Lung (tissue), 12 donors: ENCODE results near the gene POMT2. TPM values are rescaled to one million over a fixed set of nuclear protein-coding genes. Genes with fewer than 3 reads are reported as not detected.
"Not testable (repeated sequence)": the region's sequence is repeated elsewhere in the genome, so short reads cannot be mapped to it uniquely, and the experiment has no call there.

Source experiments
- ATAC-seq: fragments of 200-7000 bp; cut with Tn5 transposase; one replicate; pipeline ENCODE4 v1.9.1; 2020; ENCODE audit warnings: moderate number of reproducible peaks; ENCODE audit not compliant: insufficient read depth, low FRiP score
- DNase-seq, 3 donors: peaks; one replicate each; pipeline ENCODE4 v3.0.0-alpha.2; 2013 to 2017
- H3K27ac ChIP-seq, 2 donors: one replicate each; pipeline ENCODE4 v1.5.1; 2013; ENCODE audit warnings: mild to moderate bottlenecking in 2 of 2, moderate library complexity in 2 of 2, control low read depth in 1 of 2, inconsistent platforms in 1 of 2, low read depth in 1 of 2, low read length in 1 of 2
- H3K27me3 ChIP-seq, 3 donors: one replicate each; pipeline ENCODE4 v1.5.1; 2013; ENCODE audit warnings: low read length in 2 of 3; ENCODE audit not compliant: control insufficient read depth in 3 of 3, insufficient read depth in 3 of 3
- H3K36me3 ChIP-seq, 4 donors: one replicate each; pipeline ENCODE4 v1.5.1; 2013; ENCODE audit warnings: low read length in 4 of 4, mild to moderate bottlenecking in 1 of 4, moderate library complexity in 1 of 4; ENCODE audit not compliant: control insufficient read depth in 4 of 4, insufficient read depth in 4 of 4
- H3K4me1 ChIP-seq, 5 donors: one replicate each; pipeline ENCODE4 v1.5.1; 2013; ENCODE audit warnings: low read length in 5 of 5, mild to moderate bottlenecking in 2 of 5, moderate library complexity in 1 of 5; ENCODE audit not compliant: control insufficient read depth in 5 of 5, insufficient read depth in 5 of 5
- H3K4me3 ChIP-seq: one replicate; pipeline ENCODE4 v1.5.1; 2013; ENCODE audit warnings: mild to moderate bottlenecking, control low read depth, moderate library complexity
- H3K9ac ChIP-seq, 2 donors: one replicate each; pipeline ENCODE4 v1.5.1; 2013; ENCODE audit warnings: low read length in 2 of 2, control low read depth in 1 of 2; ENCODE audit not compliant: insufficient read depth in 1 of 2
- H3K9me3 ChIP-seq, 4 donors: one replicate each; pipeline ENCODE4 v1.5.1; 2013; ENCODE audit warnings: low read length in 3 of 4, mild to moderate bottlenecking in 1 of 4, moderate library complexity in 1 of 4; ENCODE audit not compliant: control insufficient read depth in 4 of 4, insufficient read depth in 3 of 4
- CTCF ChIP-seq: IDR thresholded peaks from 2 replicates; pipeline ENCODE4 v1.5.1; 2012; ENCODE audit warnings: mild to moderate bottlenecking; ENCODE audit errors: control extremely low read depth, extremely low read depth
- WGBS, 2 donors: extraction: QIAGEN DNeasy Blood & Tissue Kit; methylation state at CpG; one replicate each; pipeline ENCODE4 v1.1.7; 2013; 5-methylcytosine and 5-hydroxymethylcytosine counted together
- polyA plus RNA-seq, 2 donors: library from polyadenylated mRNA; stranded (reverse); fragments of 200-250 nt; gene quantifications; one replicate each; pipeline ENCODE4 v1.2.1, GENCODE V29; 2013
- total RNA-seq, 2 donors: library from RNA; depleted of rRNA in 1 of 2; stranded (reverse); fragments of >200 nt in 1 of 2; gene quantifications; one replicate each; pipeline ENCODE4 v1.2.1, GENCODE V29; 2014 to 2021
- donor health status: control.
- donor health status: control.
- donor health status: Bipolar disorder and iron deficiency.
- donor health status: healthy.
- donor health status: DM: yes; HTN: yes; CAD: no.

The POMT2 gene
- total and polyA plus RNA-seq, 4 donors = 10.0 to 43.1 (median 14.2) TPM

GRCh38 chr14:77337880-77338279 is 17.2 kb upstream of the POMT2 start:
- TF ChIP-seq CTCF = no peak
- WGBS, 2 donors = 93 to 96% methylated on average over 3 of the region's 3 CpGs
- H3K4me3 ChIP-seq = no peak overlapping the region
- DNase-seq = no peak
- no peaks in the 10 kb centered on the region for H3K4me1 ChIP-seq
- no peak for ATAC-seq
- H3K27ac ChIP-seq = no peak overlapping the region
- H3K36me3 ChIP-seq = peaks cover 2 to 16% (median 9%) of the 10 kb centered on the region in 4 donors
- H3K9me3 ChIP-seq = no peaks in the 10 kb centered on the region
- no peak overlapping the region for H3K9ac ChIP-seq
- H3K27me3 ChIP-seq = no peaks in the 10 kb centered on the region

GRCh38 chr14:77337255-77337654 is 16.6 kb upstream of the POMT2 start:
- 97 to 99% methylated on average over 9 of the region's 9 CpGs for WGBS, 2 donors
- H3K9me3 ChIP-seq, H3K4me1 ChIP-seq, H3K27ac ChIP-seq, H3K9ac ChIP-seq, DNase-seq, H3K27me3 ChIP-seq, ATAC-seq, H3K4me3 ChIP-seq: not testable (repeated sequence)
- peaks cover 2 to 13% (median 7%) of the 10 kb centered on the region in 4 donors for H3K36me3 ChIP-seq

GRCh38 chr14:77335576-77335975 is 14.9 kb upstream of the POMT2 start:
- WGBS, 2 donors = 80 to 90% methylated on average over 3 of the region's 3 CpGs
- no peak for DNase-seq
- no peaks in the 10 kb centered on the region for H3K4me1 ChIP-seq

GRCh38 chr14:77329872-77330271 is 9.2 kb upstream of the POMT2 start:
- H3K27me3 ChIP-seq = no peaks in the 10 kb centered on the region
- H3K4me1 ChIP-seq = no peaks in the 10 kb centered on the region
- TF ChIP-seq CTCF = no peak
- no peaks in the 10 kb centered on the region for H3K9me3 ChIP-seq
- no peaks in the 10 kb centered on the region for H3K36me3 ChIP-seq
- no peak overlapping the region for H3K9ac ChIP-seq
- WGBS, 2 donors = 84 to 89% methylated on average over 7 of the region's 7 CpGs
- DNase-seq (no peak), ATAC-seq (no peak)
- H3K4me3 ChIP-seq = no peak overlapping the region
- H3K27ac ChIP-seq = no peak overlapping the region

More at GRCh38 chr14:77335576-77335975, 14.9 kb upstream of the POMT2 start:
- Histone ChIP-seq H3K27ac (no peak overlapping the region), H3K27me3 (no peaks in the 10 kb centered on the region), H3K9ac (no peak overlapping the region), H3K4me3 (no peak overlapping the region), H3K9me3 (no peaks in the 10 kb centered on the region), H3K36me3 (peaks cover 0 to 4% (median 3%) of the 10 kb centered on the region in 4 donors)
- no peak for ATAC-seq
- no peak for TF ChIP-seq CTCF
